CD4-positive, CD25-positive, alpha-beta regulatory T cell (primary cell): ENCODE measurements around the gene PEPD. TPM values are rescaled to one million over a fixed set of nuclear protein-coding genes. Genes with fewer than 3 reads are reported as not detected.

Experiments
- ATAC-seq, 2 donors: fragments of 150-1000 bp; cut with Tn5 transposase; one replicate each; pipeline ENCODE4 v1.10.0; 2021; ENCODE audit warnings: low read depth in 2 of 2, moderate number of reproducible peaks in 2 of 2, moderate library complexity in 1 of 2
- DNase-seq, 3 donors: peaks; one replicate each; pipeline versions ENCODE4 v3.0.0 to v3.0.0-alpha.2; 2012 to 2022; ENCODE audit warnings: mixed read lengths in 1 of 3
- H3K27ac ChIP-seq: one replicate; pipeline ENCODE4 v1.7.0; 2013; ENCODE audit warnings: mild to moderate bottlenecking, low read length; ENCODE audit not compliant: insufficient read depth, poor library complexity, severe bottlenecking
- H3K27me3 ChIP-seq: one replicate; pipeline ENCODE4 v1.7.0; 2013; ENCODE audit warnings: low read length; ENCODE audit not compliant: control insufficient read depth, insufficient read depth
- H3K36me3 ChIP-seq: one replicate; pipeline ENCODE4 v1.7.0; 2013; ENCODE audit warnings: mild to moderate bottlenecking, low read length, moderate library complexity; ENCODE audit not compliant: control insufficient read depth, insufficient read depth
- H3K4me1 ChIP-seq: 2 replicates; pipeline ENCODE4 v1.7.0; 2013; ENCODE audit warnings: mild to moderate bottlenecking, low read length; ENCODE audit not compliant: insufficient read depth, control insufficient read depth, poor library complexity, severe bottlenecking
- H3K4me3 ChIP-seq: one replicate; pipeline ENCODE4 v1.7.0; 2013; ENCODE audit warnings: low read depth, mild to moderate bottlenecking, low read length, moderate library complexity
- H3K9me3 ChIP-seq, 2 experiments: 1 replicate in 1 of 2; 2 replicates in 1 of 2; pipeline ENCODE4 v1.7.0; 2013; ENCODE audit warnings: low read length in 2 of 2, mild to moderate bottlenecking in 1 of 2, moderate library complexity in 1 of 2; ENCODE audit not compliant: control insufficient read depth in 2 of 2
- H3K27ac Mint-ChIP-seq, 3 donors: one replicate each; pipeline ENCODE4 v1.8.0; 2020 to 2022; ENCODE audit warnings: mild to moderate bottlenecking in 3 of 3, mixed read lengths in 3 of 3, moderate library complexity in 2 of 3
- H3K27me3 Mint-ChIP-seq: one replicate; pipeline ENCODE4 v1.8.0; 2022; ENCODE audit warnings: mild to moderate bottlenecking, mixed read lengths
- H3K36me3 Mint-ChIP-seq: one replicate; pipeline ENCODE4 v1.8.0; 2020; ENCODE audit warnings: mixed read lengths
- H3K4me1 Mint-ChIP-seq, 4 donors: one replicate each; pipeline ENCODE4 v1.8.0; 2020 to 2022; ENCODE audit warnings: mixed read lengths in 4 of 4, mild to moderate bottlenecking in 1 of 4
- H3K4me3 Mint-ChIP-seq, 4 donors: one replicate each; pipeline ENCODE4 v1.8.0; 2020 to 2022; ENCODE audit warnings: mild to moderate bottlenecking in 4 of 4, mixed read lengths in 4 of 4, moderate library complexity in 3 of 4
- H3K9me3 Mint-ChIP-seq, 7 donors: one replicate each; pipeline ENCODE4 v1.8.0; 2020 to 2022; ENCODE audit warnings: mixed read lengths in 7 of 7, mild to moderate bottlenecking in 3 of 7, moderate library complexity in 2 of 7
- polyA plus RNA-seq, 4 donors: library from polyadenylated mRNA; unstranded; fragments of 300-500 nt; fragmentation: Illumina TruSeq; gene quantifications; one replicate each; pipeline ENCODE4 v1.2.3, GENCODE V29; 2021
- total RNA-seq: library from RNA; stranded (reverse); gene quantifications from one replicate; pipeline ENCODE4 v1.2.3, GENCODE V29; 2022

PEPD gene
- total and polyA plus RNA-seq, 5 donors from 2014 or later = 36.8 to 141 (median 109) TPM

- Mint-ChIP-seq H3K27me3 (no peaks in the 10 kb centered on the region), H3K9me3 (no peaks in the 10 kb centered on the region), H3K36me3 (peaks cover 17% of the 10 kb centered on the region), H3K27ac (no peak overlapping the region), H3K4me3 (no peak overlapping the region), H3K4me1 (peaks cover 0 to 2% (median 0%) of the 10 kb centered on the region in 4 donors)
- DNase-seq (no peak), ATAC-seq (no peak)
- Histone ChIP-seq H3K4me1 (no peaks in the 10 kb centered on the region), H3K27ac (no peak overlapping the region), H3K27me3 (no peaks in the 10 kb centered on the region), H3K36me3 (peaks cover 14% of the 10 kb centered on the region), H3K9me3 (no peaks in the 10 kb centered on the region), H3K4me3 (no peak overlapping the region)
These were observed 21.0 kb downstream of the PEPD start for GRCh38 chr19:33500586-33500985.

- H3K4me1 ChIP-seq = no peaks in the 10 kb centered on the region
- H3K4me3 Mint-ChIP-seq = no peak overlapping the region
- H3K27ac Mint-ChIP-seq = no peak overlapping the region
- no peaks in the 10 kb centered on the region for H3K9me3 Mint-ChIP-seq
- peaks cover 14% of the 10 kb centered on the region for H3K36me3 ChIP-seq
- no peaks in the 10 kb centered on the region for H3K9me3 ChIP-seq
- H3K4me3 ChIP-seq = no peak overlapping the region
- H3K27me3 ChIP-seq = no peaks in the 10 kb centered on the region
- DNase-seq (no peak), ATAC-seq (no peak)
- no peaks in the 10 kb centered on the region for H3K27me3 Mint-ChIP-seq
- no peak overlapping the region for H3K27ac ChIP-seq
- peaks cover 16% of the 10 kb centered on the region for H3K36me3 Mint-ChIP-seq
- H3K4me1 Mint-ChIP-seq = peaks cover 0 to 2% (median 0%) of the 10 kb centered on the region in 4 donors
These were observed 21.7 kb downstream of the PEPD start for GRCh38 chr19:33499671-33500506.

- Mint-ChIP-seq H3K27me3 (no peaks in the 10 kb centered on the region), H3K27ac (no peak overlapping the region), H3K4me1 (peaks cover 0 to 2% (median 0%) of the 10 kb centered on the region in 4 donors), H3K9me3 (no peaks in the 10 kb centered on the region), H3K36me3 (peaks cover 19% of the 10 kb centered on the region), H3K4me3 (no peak overlapping the region)
- H3K27ac ChIP-seq = no peak overlapping the region
- H3K4me1 ChIP-seq = no peaks in the 10 kb centered on the region
- H3K36me3 ChIP-seq = peaks cover 14% of the 10 kb centered on the region
- no peak overlapping the region for H3K4me3 ChIP-seq
- DNase-seq (no peak), ATAC-seq (no peak)
- H3K9me3 ChIP-seq = no peaks in the 10 kb centered on the region
- no peaks in the 10 kb centered on the region for H3K27me3 ChIP-seq
These were observed 22.3 kb downstream of the PEPD start for GRCh38 chr19:33499248-33499647.

DNA sequence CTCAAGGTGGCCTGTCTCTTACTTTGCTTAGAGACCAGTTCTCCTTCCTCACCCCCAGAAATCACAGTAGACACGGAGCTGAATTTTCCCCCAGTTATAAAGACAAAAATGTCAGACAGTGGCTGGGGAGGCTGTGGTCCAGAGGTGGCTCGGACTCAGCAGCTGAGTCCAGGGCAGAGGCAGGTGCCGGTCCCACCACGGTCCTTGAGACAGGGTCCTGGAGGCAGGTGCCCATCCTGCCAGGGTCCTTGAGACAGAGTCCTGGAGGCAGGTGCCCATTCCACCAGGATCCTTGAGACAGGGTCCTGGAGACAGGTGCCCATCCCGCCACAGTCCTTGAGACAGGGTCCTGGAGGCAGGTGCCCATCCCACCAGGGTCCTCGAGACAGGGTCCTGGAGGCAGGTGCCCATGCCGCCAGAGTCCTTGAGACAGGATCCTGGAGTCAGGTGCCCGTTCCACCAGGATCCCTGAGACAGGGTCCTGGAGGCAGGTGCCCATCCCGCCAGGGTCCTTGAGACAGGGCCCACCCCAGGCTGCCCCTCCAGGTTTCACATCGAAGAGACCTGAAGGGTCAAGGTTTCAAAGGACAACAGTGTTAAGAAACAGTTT, 23.1 kb downstream of the PEPD start:
- no peak for ATAC-seq

DNA sequence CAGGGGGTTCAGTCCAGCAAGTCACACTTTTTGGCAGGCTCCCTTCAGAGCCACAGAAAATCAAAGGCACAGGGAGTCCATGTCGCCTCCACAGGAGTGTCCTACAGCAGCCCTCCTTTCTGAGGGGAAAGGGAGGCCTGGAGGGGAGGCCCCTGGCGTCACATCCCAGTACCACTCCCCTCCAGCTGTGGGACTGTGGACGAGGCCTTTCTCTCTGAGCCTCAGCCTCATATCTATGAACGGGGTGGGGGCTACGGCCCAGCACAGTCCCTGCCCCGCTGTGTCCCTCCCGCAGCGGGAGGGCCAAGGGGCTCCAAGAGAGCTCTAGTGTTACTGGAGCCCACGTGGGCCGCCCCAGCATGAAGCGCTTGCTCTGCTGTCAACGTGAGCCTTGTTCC, 23.8 kb downstream of the PEPD start:
- no peak overlapping the region for H3K4me3 ChIP-seq
- Mint-ChIP-seq H3K4me1 (no peaks in the 10 kb centered on the region), H3K4me3 (no peak overlapping the region), H3K9me3 (no peaks in the 10 kb centered on the region), H3K36me3 (peaks cover 16% of the 10 kb centered on the region), H3K27ac (no peak overlapping the region), H3K27me3 (no peaks in the 10 kb centered on the region)
- H3K36me3 ChIP-seq = peaks cover 14% of the 10 kb centered on the region
- DNase-seq = no peak
- H3K9me3 ChIP-seq = no peaks in the 10 kb centered on the region
- H3K27me3 ChIP-seq = no peaks in the 10 kb centered on the region
- no peaks in the 10 kb centered on the region for H3K4me1 ChIP-seq
- no peak overlapping the region for H3K27ac ChIP-seq
- ATAC-seq = no peak

More for the DNA sequence above, 23.1 kb downstream of the PEPD start:
- H3K36me3 Mint-ChIP-seq = peaks cover 19% of the 10 kb centered on the region
- Histone ChIP-seq H3K4me3 (no peak overlapping the region), H3K36me3 (peaks cover 14% of the 10 kb centered on the region), H3K27me3 (no peaks in the 10 kb centered on the region), H3K27ac (no peak overlapping the region), H3K9me3 (no peaks in the 10 kb centered on the region), H3K4me1 (no peaks in the 10 kb centered on the region)
- H3K27ac Mint-ChIP-seq = peak overlapping the region in 1 of 3 donors; percentile 20
- no peaks in the 10 kb centered on the region for H3K9me3 Mint-ChIP-seq
- H3K4me3 Mint-ChIP-seq = no peak overlapping the region
- no peak for DNase-seq
- H3K4me1 Mint-ChIP-seq = no peaks in the 10 kb centered on the region
- no peaks in the 10 kb centered on the region for H3K27me3 Mint-ChIP-seq

- DNase-seq (no peak), ATAC-seq (no peak)
- H3K9me3 Mint-ChIP-seq = no peaks in the 10 kb centered on the region
- H3K27me3 Mint-ChIP-seq = no peaks in the 10 kb centered on the region
- Histone ChIP-seq H3K27ac (no peak overlapping the region), H3K4me3 (no peak overlapping the region), H3K9me3 (no peaks in the 10 kb centered on the region), H3K36me3 (peaks cover 14% of the 10 kb centered on the region), H3K4me1 (no peaks in the 10 kb centered on the region), H3K27me3 (no peaks in the 10 kb centered on the region)
- no peak overlapping the region for H3K4me3 Mint-ChIP-seq
- peak overlapping the region in 1 of 3 donors; percentile 79 for H3K27ac Mint-ChIP-seq
- no peaks in the 10 kb centered on the region for H3K4me1 Mint-ChIP-seq
- H3K36me3 Mint-ChIP-seq = peaks cover 16% of the 10 kb centered on the region
These were observed 24.3 kb downstream of the PEPD start for GRCh38 chr19:33497131-33497777.

- DNase-seq (no peak), ATAC-seq (no peak)
- Mint-ChIP-seq H3K9me3 (no peaks in the 10 kb centered on the region), H3K36me3 (peaks cover 20% of the 10 kb centered on the region), H3K4me1 (no peaks in the 10 kb centered on the region), H3K4me3 (no peak overlapping the region), H3K27me3 (no peaks in the 10 kb centered on the region), H3K27ac (no peak overlapping the region)
- H3K27me3 ChIP-seq = no peaks in the 10 kb centered on the region
- H3K36me3 ChIP-seq = peaks cover 14% of the 10 kb centered on the region
- no peak overlapping the region for H3K4me3 ChIP-seq
- no peak overlapping the region for H3K27ac ChIP-seq
- no peaks in the 10 kb centered on the region for H3K9me3 ChIP-seq
- H3K4me1 ChIP-seq = no peaks in the 10 kb centered on the region
These were observed 25.3 kb downstream of the PEPD start for GRCh38 chr19:33496038-33496895.
